ENCODE data around the gene ANTKMT.

- TF ChIP-seq, protein P1, sequence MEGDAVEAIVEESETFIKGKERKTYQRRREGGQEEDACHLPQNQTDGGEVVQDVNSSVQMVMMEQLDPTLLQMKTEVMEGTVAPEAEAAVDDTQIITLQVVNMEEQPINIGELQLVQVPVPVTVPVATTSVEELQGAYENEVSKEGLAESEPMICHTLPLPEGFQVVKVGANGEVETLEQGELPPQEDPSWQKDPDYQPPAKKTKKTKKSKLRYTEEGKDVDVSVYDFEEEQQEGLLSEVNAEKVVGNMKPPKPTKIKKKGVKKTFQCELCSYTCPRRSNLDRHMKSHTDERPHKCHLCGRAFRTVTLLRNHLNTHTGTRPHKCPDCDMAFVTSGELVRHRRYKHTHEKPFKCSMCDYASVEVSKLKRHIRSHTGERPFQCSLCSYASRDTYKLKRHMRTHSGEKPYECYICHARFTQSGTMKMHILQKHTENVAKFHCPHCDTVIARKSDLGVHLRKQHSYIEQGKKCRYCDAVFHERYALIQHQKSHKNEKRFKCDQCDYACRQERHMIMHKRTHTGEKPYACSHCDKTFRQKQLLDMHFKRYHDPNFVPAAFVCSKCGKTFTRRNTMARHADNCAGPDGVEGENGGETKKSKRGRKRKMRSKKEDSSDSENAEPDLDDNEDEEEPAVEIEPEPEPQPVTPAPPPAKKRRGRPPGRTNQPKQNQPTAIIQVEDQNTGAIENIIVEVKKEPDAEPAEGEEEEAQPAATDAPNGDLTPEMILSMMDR (IDR thresholded peaks at IDR 0.05; ENCODE audit: insufficient read depth, low read length, poor library complexity, severe bottlenecking): no peak
- no peak for TF ChIP-seq EZH2phosphoT487 (conservative IDR thresholded peaks at IDR 0.05; ENCODE audit: low read length)
Measured at GRCh38 chr16:693364-693763, 27.6 kb upstream of the ANTKMT start.

All from SU-DHL-6 (cell line).